H1 (cell line): ENCODE results near the gene ISM1. TPM values are rescaled to one million over a fixed set of nuclear protein-coding genes. Genes with fewer than 3 reads are reported as not detected.

ENCODE experiments used
- POLR2A ChIP-seq, 2 experiments: IDR thresholded peaks; 1 replicate in 1 of 2; 2 replicates in 1 of 2; pipeline ENCODE4 v1.6.1; 2011; ENCODE audit warnings: low read depth in 2 of 2, low read length in 2 of 2, mild to moderate bottlenecking in 2 of 2; ENCODE audit errors: control extremely low read depth in 1 of 2
- RFX5 ChIP-seq: IDR thresholded peaks from 2 replicates; pipeline ENCODE4 v1.6.1; 2011; ENCODE audit warnings: low read depth, low read length, improper control_type of control experiment, borderline replicate concordance
- TAF1 ChIP-seq: IDR thresholded peaks from 2 replicates; pipeline ENCODE4 v1.6.1; 2011; ENCODE audit warnings: mild to moderate bottlenecking, low read depth, low read length
- polyA plus RNA-seq, 7 experiments: library from polyadenylated mRNA; depleted of rRNA in 3 of 7; stranded (reverse) in 5 of 7; unstranded in 2 of 7; fragments of >200 nt in 5 of 7; fragments of 200-250 nt in 2 of 7; gene quantifications; 1 replicate in 5 of 7; 2 replicates in 1 of 7; 4 replicates in 1 of 7; pipeline versions ENCODE4 v1.2.1 to v1.2.3, GENCODE V29; 2011 to 2013; ENCODE audit warnings: missing spikeins in 2 of 7, mixed read lengths in 2 of 7
- total RNA-seq: library from RNA; stranded (reverse); fragmentation: NEBNext Ultra II Directional; extraction: Animal tissue kit (Norgen Biotek cat#: 25700); gene quantifications from 2 replicates; pipeline ENCODE4 v1.2.1, GENCODE V29; 2021

The ISM1 gene
- total and polyA plus RNA-seq, 2 of the 8 experiments (the other 6 are each of a cell fraction or from before 2014, with no cell fraction given), result 0.62 to 0.97 TPM

GRCh38 chr20:13180986-13181889 lies 39.8 kb upstream of the ISM1 start (continued):
- TF ChIP-seq POLR2A (IDR thresholded peaks at IDR 0.05; ENCODE audit: control extremely low read depth in 1 of 2, low read depth in 2 of 2, low read length in 2 of 2) (no peak), RFX5 (no peak), TAF1 (no peak)
